Neural cell (in vitro differentiated cells): Measurements from ENCODE around the gene IL17RB. TPM values are rescaled to one million over a fixed set of nuclear protein-coding genes. Genes with fewer than 3 reads are reported as not detected.

Experiments
- H2AFZ ChIP-seq: fragments of 200-600, 300-800 bp; sonication (generic), shearing (Covaris generic); 2 replicates; pipeline ENCODE4 v1.6.0; 2014; ENCODE audit warnings: low read depth, mild to moderate bottlenecking, antibody characterized with exemption, low read length, moderate library complexity
- H3F3A ChIP-seq: fragments of 200-600 bp; shearing (Covaris generic); 2 replicates; pipeline ENCODE4 v1.6.1; 2016; ENCODE audit warnings: mild to moderate bottlenecking, moderate library complexity, mixed read lengths, antibody characterized with exemption, low read length; ENCODE audit not compliant: insufficient read depth, poor library complexity, severe bottlenecking
- H3K27ac ChIP-seq: fragments of 200-600, 300-800 bp; sonication (generic), shearing (Covaris generic); 2 replicates; pipeline ENCODE4 v1.5.1; 2014; ENCODE audit warnings: mild to moderate bottlenecking, low read length, moderate library complexity
- H3K27me3 ChIP-seq: fragments of 300-800, 200-600 bp; sonication (generic), shearing (Covaris generic); 2 replicates; pipeline ENCODE4 v1.6.0; 2014; ENCODE audit warnings: mild to moderate bottlenecking, low read depth, low read length, moderate library complexity; ENCODE audit not compliant: insufficient read depth
- H3K36me3 ChIP-seq: fragments of 300-800, 200-600 bp; sonication (generic), shearing (Covaris generic); 2 replicates; pipeline ENCODE4 v1.5.1; 2014; ENCODE audit warnings: mild to moderate bottlenecking, antibody characterized with exemption, low read length, moderate library complexity; ENCODE audit not compliant: insufficient read depth
- H3K4me2 ChIP-seq: fragments of 300-800, 200-600 bp; sonication (generic), shearing (Covaris generic); 2 replicates; pipeline ENCODE4 v1.6.0; 2014; ENCODE audit warnings: mild to moderate bottlenecking, low read length
- H3K4me3 ChIP-seq: fragments of 300-800, 200-600 bp; sonication (generic), shearing (Covaris generic); 2 replicates; pipeline ENCODE4 v1.5.1; 2014; ENCODE audit warnings: mild to moderate bottlenecking, low read length, moderate library complexity
- H3K79me2 ChIP-seq: fragments of 200-600 bp; shearing (Covaris generic); replicated peaks from 2 replicates; pipeline ENCODE4 v1.6.0; 2014; ENCODE audit warnings: mild to moderate bottlenecking, low read length, moderate library complexity; ENCODE audit not compliant: insufficient read depth
- H3K9ac ChIP-seq: fragments of 300-800, 200-600 bp; sonication (generic), shearing (Covaris generic); 2 replicates; pipeline ENCODE4 v1.6.1; 2016; ENCODE audit warnings: mild to moderate bottlenecking, low read length, mixed read lengths
- H3K9me2 ChIP-seq: fragments of 200-600 bp; shearing (Covaris generic); 2 replicates; pipeline ENCODE4 v1.6.1; 2016; ENCODE audit warnings: mild to moderate bottlenecking, low read length, mixed read lengths; ENCODE audit not compliant: insufficient read depth
- H3K9me3 ChIP-seq: fragments of 200-600, 300-800 bp; sonication (generic), shearing (Covaris generic); 2 replicates; pipeline ENCODE4 v1.6.1; 2016; ENCODE audit warnings: mild to moderate bottlenecking, mixed run types, low read length, moderate library complexity, mixed read lengths
- H4K20me1 ChIP-seq: fragments of 200-600 bp; shearing (Covaris generic); 2 replicates; pipeline ENCODE4 v1.6.1; 2016; ENCODE audit warnings: mild to moderate bottlenecking, mixed run types; ENCODE audit not compliant: insufficient read depth
- EP300 ChIP-seq: fragments of 450-650 bp; conservative IDR thresholded peaks from 2 replicates; pipeline ENCODE4 v1.6.1; 2014; ENCODE audit warnings: antibody characterized with exemption, mild to moderate bottlenecking, moderate library complexity; ENCODE audit not compliant: poor library complexity, severe bottlenecking
- EZH2 ChIP-seq: fragments of 200-600, 300-800 bp; shearing (Covaris generic), sonication (generic); IDR thresholded peaks from 2 replicates; pipeline ENCODE4 v1.6.1; 2014; ENCODE audit warnings: antibody characterized with exemption, low read length, borderline replicate concordance, mild to moderate bottlenecking; ENCODE audit not compliant: insufficient read depth, poor library complexity, severe bottlenecking
- MXI1 ChIP-seq: fragments of 450-650 bp; conservative IDR thresholded peaks from 2 replicates; pipeline ENCODE4 v1.6.1; 2014; ENCODE audit warnings: antibody characterized with exemption, mild to moderate bottlenecking; ENCODE audit not compliant: poor library complexity, severe bottlenecking
- POLR2AphosphoS5 ChIP-seq: IDR thresholded peaks from 2 replicates; pipeline ENCODE4 v1.6.1; 2012
- RAD21 ChIP-seq: fragments of 450-650 bp; conservative IDR thresholded peaks from 2 replicates; pipeline ENCODE4 v1.6.1; 2014; ENCODE audit warnings: antibody characterized with exemption, mild to moderate bottlenecking, moderate library complexity
- SMC3 ChIP-seq: fragments of 450-650 bp; conservative IDR thresholded peaks from 2 replicates; pipeline ENCODE4 v1.6.1; 2014; ENCODE audit warnings: antibody characterized with exemption, mild to moderate bottlenecking, moderate library complexity; ENCODE audit not compliant: poor library complexity
- TAF1 ChIP-seq: IDR thresholded peaks from 2 replicates; pipeline ENCODE4 v1.6.1; 2012; ENCODE audit warnings: low read depth
- polyA plus RNA-seq: library from polyadenylated mRNA; depleted of rRNA; stranded (reverse); fragments of >200 nt; gene quantifications from 2 replicates; pipeline ENCODE4 v1.2.3, GENCODE V29; 2014
- TF ChIP-seq, protein P1 (sequence below): IDR thresholded peaks from 2 replicates; pipeline ENCODE4 v1.6.1; 2012; ENCODE audit warnings: borderline replicate concordance
- TF ChIP-seq, protein P2 (sequence below): fragments of 450-650 bp; IDR thresholded peaks from 2 replicates; pipeline ENCODE4 v1.5.1; 2014; ENCODE audit warnings: antibody characterized with exemption, mild to moderate bottlenecking, moderate library complexity; ENCODE audit not compliant: poor library complexity, severe bottlenecking

The IL17RB gene
- polyA plus RNA-seq, 1 donor from 2014 or later = 0.83 TPM

DNA sequence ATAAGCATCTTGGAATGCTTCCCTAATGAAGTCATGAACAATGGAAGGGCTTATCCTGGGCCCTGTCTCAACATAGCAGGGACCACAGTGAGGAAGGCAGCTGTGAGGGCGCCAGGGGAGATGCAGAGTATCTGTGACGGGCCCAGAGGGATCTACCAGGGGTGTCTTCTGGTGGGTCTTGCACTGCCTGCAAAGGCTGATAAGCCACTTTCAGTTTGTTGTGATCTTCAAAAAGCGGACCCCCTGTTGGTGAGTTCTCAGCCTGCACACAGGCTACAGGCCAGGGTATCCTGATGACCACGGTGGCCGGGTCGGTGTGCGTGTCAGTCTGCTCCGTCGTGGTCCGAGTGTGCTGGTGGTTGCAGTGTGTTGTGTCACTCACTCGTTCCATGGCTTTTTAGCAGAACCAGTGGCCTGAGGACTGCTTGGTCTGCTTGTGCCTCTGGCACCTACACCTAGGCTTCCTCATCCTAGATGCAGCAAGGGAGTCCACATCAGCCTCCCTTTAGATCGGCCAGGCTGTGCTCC, 47.0 kb upstream of the IL17RB start:
- H3K27ac ChIP-seq = no peak overlapping the region
- no peak overlapping the region for H2AFZ ChIP-seq
- no peaks in the 10 kb centered on the region for H3K36me3 ChIP-seq
- H3K4me3 ChIP-seq = no peak overlapping the region
- H3K9ac ChIP-seq = no peak overlapping the region
- H3K9me2 ChIP-seq = no peaks in the 10 kb centered on the region
- TF ChIP-seq RAD21 (no peak), TAF1 (no peak), EP300 (no peak), MXI1 (no peak), EZH2 (no peak), SMC3 (no peak), POLR2AphosphoS5 (no peak)
- TF ChIP-seq, protein P1, sequence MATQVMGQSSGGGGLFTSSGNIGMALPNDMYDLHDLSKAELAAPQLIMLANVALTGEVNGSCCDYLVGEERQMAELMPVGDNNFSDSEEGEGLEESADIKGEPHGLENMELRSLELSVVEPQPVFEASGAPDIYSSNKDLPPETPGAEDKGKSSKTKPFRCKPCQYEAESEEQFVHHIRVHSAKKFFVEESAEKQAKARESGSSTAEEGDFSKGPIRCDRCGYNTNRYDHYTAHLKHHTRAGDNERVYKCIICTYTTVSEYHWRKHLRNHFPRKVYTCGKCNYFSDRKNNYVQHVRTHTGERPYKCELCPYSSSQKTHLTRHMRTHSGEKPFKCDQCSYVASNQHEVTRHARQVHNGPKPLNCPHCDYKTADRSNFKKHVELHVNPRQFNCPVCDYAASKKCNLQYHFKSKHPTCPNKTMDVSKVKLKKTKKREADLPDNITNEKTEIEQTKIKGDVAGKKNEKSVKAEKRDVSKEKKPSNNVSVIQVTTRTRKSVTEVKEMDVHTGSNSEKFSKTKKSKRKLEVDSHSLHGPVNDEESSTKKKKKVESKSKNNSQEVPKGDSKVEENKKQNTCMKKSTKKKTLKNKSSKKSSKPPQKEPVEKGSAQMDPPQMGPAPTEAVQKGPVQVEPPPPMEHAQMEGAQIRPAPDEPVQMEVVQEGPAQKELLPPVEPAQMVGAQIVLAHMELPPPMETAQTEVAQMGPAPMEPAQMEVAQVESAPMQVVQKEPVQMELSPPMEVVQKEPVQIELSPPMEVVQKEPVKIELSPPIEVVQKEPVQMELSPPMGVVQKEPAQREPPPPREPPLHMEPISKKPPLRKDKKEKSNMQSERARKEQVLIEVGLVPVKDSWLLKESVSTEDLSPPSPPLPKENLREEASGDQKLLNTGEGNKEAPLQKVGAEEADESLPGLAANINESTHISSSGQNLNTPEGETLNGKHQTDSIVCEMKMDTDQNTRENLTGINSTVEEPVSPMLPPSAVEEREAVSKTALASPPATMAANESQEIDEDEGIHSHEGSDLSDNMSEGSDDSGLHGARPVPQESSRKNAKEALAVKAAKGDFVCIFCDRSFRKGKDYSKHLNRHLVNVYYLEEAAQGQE = no peak
- TF ChIP-seq, protein P2, sequence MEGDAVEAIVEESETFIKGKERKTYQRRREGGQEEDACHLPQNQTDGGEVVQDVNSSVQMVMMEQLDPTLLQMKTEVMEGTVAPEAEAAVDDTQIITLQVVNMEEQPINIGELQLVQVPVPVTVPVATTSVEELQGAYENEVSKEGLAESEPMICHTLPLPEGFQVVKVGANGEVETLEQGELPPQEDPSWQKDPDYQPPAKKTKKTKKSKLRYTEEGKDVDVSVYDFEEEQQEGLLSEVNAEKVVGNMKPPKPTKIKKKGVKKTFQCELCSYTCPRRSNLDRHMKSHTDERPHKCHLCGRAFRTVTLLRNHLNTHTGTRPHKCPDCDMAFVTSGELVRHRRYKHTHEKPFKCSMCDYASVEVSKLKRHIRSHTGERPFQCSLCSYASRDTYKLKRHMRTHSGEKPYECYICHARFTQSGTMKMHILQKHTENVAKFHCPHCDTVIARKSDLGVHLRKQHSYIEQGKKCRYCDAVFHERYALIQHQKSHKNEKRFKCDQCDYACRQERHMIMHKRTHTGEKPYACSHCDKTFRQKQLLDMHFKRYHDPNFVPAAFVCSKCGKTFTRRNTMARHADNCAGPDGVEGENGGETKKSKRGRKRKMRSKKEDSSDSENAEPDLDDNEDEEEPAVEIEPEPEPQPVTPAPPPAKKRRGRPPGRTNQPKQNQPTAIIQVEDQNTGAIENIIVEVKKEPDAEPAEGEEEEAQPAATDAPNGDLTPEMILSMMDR = no peak
- no peak overlapping the region for H3K4me2 ChIP-seq
- no peaks in the 10 kb centered on the region for H3K79me2 ChIP-seq
- no peaks in the 10 kb centered on the region for H3F3A ChIP-seq
- H3K9me3 ChIP-seq = no peaks in the 10 kb centered on the region
- H4K20me1 ChIP-seq = no peaks in the 10 kb centered on the region
- H3K27me3 ChIP-seq = no peaks in the 10 kb centered on the region

DNA sequence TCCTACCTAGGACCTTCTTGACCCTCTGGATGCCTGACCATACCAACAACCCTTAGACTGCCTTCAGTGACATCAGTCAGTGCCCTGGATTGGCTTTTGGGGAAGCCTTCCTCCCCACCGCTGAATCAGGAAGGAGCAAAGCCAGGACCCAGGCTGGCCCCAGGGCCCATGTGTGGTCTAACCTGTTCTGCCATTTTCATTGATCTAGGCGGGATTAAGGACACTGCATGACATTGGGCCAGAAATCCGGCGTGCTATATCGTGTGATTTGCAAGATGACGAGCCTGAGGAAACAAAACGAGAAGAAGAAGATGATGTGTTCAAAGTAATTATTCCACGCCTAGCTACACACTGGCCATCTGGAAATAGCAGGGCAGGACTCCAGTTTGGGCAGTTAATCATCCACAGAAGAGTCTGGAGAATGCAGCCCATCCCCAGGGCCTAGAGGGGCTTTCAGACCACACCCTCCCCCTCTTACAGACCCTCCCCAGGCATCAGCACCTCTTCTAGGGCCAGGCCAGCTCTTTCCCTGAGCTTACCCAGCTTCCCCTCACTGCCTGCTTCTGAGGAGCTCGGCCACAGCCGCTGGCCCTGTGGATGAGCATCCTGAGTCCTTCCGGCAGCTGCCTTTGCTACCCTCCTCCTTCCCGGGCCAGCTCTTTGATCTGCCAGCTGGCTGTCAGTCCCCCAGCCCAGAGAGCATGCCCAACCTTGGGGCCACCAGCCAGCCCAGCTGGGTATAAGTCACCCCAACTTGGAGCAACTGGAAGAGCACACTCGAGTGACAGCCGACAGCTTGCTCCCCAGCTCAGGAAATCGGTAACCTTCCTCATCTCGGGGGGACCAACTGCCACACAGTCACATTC, 46.1 kb upstream of the IL17RB start:
- Histone ChIP-seq H3K4me2 (no peak overlapping the region), H3K36me3 (no peaks in the 10 kb centered on the region), H3K9ac (no peak overlapping the region), H3K79me2 (no peaks in the 10 kb centered on the region), H2AFZ (no peak overlapping the region), H3K9me3 (no peaks in the 10 kb centered on the region), H3K27me3 (no peaks in the 10 kb centered on the region), H3K9me2 (no peaks in the 10 kb centered on the region), H3F3A (no peaks in the 10 kb centered on the region), H3K4me3 (no peak overlapping the region), H3K27ac (no peak overlapping the region), H4K20me1 (no peaks in the 10 kb centered on the region)
- no peak for TF ChIP-seq SMC3
- no peak for TF ChIP-seq POLR2AphosphoS5
- TF ChIP-seq, protein P2 = no peak
- TF ChIP-seq EP300 = no peak
- TF ChIP-seq TAF1 = no peak
- TF ChIP-seq, protein P1 = no peak
- no peak for TF ChIP-seq EZH2
- no peak for TF ChIP-seq MXI1
- TF ChIP-seq RAD21 = no peak
